Right forelimb (tissue), 1 donor: ENCODE results near the gene PRKG2.

Experiments
- DNase-seq: peaks from one replicate; pipeline ENCODE4 v3.0.0-alpha.2; 2018

Gene PRKG2

DNA sequence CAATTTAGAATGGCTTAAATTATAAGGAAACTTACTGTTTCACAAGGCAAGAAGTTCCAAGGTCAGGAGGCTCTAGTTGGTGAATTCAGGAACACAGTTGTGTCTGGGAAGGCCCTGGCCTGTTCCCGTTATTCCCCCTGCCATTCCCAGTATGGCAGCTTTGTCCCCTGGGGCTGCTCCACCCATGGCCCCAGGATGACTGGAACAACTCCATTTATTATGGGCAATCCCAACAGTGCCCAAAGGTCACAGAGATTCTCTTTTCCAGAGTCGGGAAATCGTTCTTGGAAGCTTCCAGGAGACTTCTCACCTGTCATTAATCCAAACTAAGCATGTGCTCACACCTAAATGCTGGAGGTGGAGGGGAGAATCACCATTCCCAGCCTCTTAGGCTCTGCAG, 2.8 kb upstream of the PRKG2 start:
- DNase-seq: no peak

DNA sequence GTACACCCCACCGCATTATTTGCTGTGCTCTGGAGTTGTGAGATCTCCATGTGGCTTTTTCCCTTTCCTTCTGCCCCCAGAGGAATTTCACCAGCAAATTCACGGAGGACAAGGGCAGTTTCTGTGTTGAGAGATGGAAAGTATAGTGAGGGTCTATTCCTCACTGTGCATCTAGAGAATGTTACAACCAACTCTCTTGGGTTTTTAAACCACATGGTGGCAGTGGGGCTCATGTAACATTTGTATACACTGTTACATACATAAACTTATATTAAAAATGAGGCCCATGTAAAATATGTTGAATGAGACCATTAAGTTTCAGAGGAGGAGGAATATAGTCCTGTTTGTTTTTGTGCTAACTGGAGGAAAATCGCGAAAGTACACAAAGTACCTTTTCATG, 909 bp upstream of the PRKG2 start:
- no peak for DNase-seq

DNA sequence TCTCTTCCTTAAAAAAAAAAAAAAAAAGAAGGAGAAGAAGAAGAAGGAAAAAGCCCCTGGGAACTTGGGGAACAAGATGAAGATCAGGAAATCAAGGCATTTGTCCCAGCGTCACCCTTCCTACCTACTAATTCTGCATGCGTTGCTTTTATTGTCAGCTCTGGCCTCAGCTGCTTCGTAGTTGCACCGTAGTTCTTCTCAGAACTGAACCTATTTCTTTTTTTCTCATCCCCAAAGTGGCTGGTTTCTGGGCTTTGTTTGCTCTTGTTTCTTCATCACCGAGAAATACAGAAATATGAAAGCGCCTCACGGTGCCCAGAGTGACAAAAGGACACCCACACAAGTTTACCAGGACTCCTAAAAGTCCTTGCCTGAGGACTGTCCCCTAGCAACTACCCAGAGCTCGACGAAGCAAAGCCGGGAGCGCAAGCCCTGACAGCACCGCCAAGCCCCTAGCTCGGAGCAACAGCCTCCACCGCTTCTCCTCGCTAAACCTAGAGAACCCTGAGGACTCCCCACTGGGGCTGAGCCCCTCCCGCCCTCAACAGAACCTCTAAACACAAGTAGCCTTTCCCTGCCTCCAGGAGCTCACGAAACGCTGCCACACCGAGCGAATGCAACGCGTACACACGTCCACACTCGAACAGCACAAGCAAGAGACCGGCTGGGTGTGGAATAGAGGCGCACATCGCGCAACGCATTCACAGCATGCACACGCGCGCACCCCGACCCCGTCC, 710 bp downstream of the PRKG2 start:
- peak; percentile 61 for DNase-seq

DNA sequence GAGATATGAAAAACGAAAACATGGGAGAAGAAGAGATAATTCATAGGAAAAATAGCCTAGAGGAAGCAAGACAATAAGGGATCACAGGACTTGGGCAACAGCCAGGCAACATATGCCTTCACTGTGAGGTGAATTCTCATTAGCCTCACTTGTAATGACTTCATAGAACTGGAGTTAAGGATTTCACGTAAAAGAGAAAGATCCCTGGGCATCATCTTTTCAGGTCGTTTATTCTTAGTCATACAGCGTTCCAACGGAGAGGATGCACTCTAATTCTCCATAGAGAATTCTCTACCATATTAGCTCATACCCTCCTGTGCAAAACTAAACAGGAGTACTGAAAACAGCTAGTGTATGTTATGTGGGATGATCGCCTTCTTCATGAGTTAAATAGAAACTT, 1.4 kb downstream of the PRKG2 start:
- no peak for DNase-seq

DNA sequence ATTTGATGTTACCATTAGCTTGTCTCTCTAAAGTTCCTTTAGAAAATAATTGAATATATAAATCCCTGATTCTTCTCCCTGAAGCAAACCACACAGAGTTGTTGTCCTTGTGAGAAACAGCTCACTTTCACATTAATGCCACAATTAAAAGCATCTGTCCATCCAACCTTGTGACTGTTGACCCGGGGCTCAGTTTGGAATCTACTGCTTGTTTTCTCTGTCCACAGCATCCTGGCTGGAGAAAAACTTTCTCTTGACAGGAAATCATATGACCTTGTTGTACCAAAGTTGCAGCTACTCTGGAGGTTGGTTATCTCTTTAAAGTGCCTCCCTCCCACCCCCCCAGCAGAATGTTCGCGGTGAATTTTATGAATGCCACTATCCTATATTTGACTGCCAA, 3.1 kb downstream of the PRKG2 start:
- DNase-seq: no peak

DNA sequence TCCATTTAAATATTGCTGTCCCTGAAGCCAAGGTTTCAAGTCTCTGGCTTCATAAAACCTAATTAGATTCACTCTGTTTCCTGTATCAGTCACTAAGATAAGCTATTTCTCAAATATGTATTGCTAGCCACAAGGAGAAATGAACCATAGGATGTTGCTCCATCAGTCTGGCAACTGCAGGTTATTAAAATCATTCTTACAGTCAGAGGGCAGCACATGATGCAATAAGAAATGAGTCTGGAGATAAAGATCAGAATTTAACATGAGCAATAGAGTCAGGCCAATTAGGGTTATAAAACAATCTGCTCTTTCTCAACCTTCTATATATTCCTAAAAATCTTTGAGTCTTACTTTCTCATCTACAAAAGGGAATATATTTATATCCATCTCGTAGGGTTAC, 7.2 kb downstream of the PRKG2 start:
- no peak for DNase-seq

DNA sequence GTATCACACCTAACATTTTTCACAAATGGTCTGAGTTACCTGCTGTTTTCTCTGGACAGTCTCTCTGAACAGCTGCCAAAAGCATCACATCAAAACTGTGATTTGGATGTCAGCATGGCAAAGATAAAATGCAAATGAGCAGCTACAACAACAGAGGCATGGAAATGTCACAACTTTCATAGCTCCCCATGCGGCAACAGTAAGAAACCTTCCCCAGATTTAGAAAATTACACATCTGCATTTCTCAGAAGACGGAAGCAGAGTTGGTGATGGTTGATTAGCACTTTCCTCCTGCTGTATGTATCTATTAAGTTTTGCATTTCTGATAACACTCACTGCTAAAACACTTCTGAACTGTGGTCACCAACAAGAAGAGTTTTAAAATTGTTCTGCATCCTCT, 9.7 kb downstream of the PRKG2 start:
- no peak for DNase-seq

DNA sequence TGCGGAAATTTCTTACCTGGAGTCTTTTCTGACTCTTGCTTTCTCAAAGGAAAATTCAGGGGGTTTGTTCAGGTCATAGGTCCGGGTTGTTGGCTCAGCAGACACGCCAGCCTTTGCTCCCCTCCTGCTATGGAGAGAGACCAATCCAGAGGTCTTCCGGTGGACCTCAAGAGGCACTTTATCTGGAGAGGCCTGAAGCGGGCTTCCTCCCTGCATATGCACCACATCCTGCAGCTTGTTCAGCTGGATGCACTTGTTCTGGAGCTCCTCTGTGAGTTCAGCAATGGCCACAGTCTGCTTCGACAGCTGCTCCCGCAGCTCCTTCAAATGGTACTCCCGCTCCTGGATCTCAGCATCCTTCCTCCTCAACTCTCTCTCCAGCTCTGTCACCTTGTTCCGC, 10.5 kb downstream of the PRKG2 start:
- no peak for DNase-seq

DNA sequence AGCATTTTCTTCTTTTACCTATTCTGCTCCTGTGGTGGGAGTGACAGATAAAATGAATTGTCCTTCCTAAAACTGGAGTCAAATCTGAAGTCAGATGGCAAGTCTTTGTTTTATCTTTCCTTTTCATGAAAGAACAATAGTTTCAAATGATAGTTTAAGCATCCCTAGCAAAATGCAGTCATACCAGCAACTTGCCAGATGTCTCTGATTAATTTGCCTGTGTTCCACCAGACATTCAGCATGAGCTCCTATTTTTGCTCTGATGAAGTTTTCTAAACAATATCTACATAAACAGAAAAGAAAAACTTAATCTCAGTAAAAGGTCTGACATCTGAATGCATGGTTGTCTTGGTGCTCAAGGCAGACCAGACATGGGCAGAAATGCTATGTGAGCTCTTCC, 15.2 kb downstream of the PRKG2 start:
- no peak for DNase-seq

DNA sequence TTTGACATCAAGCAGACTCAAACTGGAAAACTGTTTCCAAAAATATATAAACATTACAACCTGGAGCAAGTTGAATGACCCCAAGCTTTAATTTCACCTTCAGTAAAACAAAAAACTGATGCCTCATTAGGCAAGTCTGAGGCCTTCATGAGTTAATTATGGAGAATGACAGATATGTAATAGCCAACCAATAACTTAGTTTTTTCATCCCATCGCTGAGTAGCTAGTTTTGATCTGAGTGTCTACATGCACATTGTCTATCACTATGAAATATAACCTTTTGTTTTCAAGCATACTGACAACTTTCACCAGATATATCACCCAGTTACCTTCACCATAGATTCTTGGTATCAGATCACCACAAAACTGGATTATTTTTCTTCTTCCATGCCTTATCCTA, 16.4 kb downstream of the PRKG2 start:
- no peak for DNase-seq

DNA sequence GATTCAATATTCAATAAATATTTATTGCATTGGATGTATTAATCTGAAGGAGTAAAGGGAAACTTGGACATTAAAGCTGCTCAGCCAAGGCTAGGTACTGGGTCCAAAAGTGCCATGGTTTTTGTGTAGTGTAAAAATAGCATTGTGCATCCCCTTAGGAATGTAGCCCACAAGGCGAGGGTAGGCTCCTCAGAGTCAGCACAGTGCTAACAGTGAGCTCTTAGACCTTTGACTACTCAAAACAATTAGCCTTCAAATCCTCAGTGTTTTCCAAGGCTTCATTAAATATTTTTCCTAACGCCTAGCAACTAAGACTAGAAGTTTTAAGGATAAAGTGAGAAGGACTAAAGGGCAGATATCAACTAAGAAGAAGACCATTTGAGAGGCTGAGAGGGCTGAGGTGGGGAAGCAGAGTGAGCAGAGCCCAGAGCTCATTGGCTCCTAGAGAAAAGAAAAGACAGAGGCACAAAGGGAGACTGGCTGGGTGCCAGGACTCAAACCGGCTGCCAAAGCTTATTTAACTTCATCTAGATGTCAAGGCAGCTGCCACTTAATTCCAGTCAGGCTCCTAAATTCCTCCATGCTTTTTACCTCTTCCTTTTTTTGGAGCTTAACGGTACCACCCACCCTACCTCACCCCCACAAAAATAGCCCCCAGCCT, 17.0 kb downstream of the PRKG2 start:
- DNase-seq: no peak

DNA sequence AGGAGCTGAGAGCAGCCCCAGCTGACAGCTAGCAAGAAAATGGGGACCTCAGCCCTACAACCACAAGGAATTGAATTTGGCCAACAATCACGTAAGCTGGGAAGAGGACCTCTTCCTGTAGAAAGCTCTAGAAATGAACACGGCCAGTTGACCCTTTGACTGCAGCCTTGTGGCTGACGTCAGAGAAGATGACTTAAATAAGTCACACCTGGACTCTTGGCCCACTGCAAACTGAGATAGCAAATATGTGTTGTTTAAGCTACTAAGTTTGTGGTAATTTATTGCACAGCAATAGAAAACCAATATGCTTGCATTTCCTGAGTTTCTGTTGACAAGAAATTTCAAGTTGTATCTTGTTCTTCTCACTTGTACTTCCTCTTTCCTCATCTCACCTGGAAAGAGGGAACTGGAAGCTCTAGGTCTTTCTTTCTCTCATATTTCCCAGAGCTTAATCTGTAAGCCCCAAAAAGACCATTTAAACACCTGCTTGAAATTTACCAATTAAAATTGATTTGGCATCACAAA, 18.8 kb downstream of the PRKG2 start:
- DNase-seq: no peak

DNA sequence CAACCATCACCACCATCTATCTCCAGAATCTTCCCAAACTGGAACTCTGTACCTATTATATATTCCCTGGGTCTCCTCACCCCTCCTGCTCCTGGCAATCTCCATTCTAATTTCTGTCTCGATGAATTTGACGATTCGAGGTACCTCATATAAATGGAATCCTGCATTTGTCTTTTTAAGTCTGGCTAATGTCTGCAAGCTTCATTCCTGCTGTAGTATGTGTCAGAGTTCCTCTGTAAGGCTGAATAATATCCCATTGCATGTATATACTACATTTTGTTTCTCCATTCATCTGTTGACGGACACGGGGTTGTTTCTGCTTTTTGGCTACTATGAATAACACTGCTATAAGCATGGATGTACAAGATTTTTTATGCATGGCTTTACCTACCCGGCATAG, 19.5 kb downstream of the PRKG2 start:
- no peak for DNase-seq

DNA sequence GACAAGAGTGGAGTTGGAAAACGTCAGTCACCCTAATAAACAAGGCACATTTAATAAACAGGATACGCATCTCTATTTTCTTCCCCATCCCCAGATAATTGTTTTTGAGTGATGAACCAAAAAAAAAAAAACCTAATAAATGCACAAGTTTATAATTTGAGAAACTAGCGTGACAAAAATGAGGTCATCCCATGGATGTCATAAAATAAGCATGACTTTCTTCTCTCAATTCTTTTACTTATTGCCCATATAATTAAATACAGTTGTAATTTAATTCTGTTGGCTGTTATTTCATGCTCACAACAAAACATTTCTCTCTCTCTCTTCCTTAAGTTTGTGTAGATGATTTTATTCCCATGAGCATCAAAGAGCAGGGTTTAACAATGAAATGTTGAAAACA, 20.7 kb downstream of the PRKG2 start:
- DNase-seq: no peak

DNA sequence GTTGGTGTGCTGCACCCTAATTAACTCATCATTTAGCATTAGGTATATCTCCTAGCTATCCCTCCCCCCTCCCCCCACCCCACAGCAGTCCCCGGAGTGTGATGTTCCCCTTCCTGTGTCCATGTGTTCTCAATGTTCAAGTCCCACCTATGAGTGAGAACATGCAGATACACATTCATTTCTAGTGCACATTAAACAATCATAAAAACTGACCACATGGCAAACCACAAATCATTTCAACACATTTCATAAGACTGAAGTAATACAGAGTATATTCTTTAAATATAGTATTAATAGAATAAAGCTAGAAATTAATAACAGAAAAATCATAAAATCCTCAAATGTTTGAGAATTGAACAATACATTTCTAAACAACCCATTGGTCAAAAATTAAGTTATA, 34.1 kb downstream of the PRKG2 start:
- DNase-seq: no peak

DNA sequence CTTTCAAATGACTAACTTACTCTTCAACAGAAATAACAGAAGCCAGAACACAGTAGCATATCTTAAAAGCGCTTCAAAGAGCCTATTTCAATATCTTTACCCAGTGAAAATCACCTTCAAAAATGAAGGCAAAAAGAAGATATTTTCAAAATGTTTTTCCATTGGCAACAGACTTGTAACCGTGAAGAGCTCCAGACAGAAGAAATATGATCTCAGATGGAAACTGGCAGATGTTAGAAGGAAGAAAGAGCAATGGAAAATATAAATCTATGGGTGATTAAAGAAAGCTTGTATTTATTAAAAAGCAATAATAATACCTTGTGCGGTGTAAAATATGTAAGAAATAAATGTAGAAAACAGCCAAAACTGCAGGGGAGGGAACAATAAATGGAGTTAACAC, 35.7 kb downstream of the PRKG2 start:
- no peak for DNase-seq

DNA sequence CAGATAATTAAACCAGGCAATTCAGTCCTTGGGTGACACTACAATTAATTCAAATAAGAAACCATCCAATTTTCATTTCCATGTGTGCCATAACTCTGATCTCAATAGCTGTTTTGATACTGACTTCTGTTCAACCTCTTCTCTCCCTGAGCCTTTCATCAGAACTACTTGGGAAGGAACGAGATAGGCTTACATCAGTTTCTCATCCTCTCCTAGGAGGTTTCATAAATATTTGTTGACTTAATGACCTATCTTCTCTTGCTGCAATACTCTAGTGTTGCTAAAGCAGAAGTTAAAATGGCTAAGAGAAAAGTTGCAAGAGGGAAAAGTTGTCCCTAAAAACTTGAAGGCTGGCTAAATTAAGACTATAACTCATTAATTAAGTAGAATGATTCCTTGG, 41.8 kb downstream of the PRKG2 start:
- DNase-seq: no peak

DNA sequence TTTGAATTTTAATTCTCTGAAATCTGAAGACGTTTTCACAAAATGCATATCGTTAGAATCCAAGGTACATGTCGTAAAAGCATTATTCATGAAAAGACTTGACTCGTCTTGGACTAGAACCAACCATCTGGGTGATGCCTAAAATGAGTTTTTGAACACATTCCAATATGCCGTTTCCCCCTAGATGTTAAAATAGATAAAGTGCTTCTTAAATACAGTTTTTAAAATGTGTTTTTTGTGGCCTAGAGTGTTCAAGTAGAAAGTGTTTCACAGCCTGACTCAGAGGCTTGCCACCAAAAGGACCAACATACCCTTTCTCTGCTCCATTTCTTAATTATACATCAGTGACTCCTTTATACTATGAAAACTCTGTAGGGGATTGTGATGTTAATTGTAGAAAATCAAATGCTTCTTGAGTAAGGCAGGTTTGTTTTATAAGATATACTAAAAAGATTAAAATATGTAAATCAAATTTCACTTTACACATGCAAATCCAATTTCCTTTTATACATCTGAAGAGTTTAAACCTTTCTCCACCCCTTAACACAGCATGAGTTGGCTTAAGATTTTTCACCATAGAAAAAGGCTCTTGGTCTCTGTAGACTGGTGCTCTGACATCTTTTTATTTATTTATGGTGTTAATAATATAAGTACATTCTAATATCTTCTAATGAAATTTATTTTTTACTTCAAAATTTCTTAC, 48.4 kb downstream of the PRKG2 start:
- DNase-seq: no peak

DNA sequence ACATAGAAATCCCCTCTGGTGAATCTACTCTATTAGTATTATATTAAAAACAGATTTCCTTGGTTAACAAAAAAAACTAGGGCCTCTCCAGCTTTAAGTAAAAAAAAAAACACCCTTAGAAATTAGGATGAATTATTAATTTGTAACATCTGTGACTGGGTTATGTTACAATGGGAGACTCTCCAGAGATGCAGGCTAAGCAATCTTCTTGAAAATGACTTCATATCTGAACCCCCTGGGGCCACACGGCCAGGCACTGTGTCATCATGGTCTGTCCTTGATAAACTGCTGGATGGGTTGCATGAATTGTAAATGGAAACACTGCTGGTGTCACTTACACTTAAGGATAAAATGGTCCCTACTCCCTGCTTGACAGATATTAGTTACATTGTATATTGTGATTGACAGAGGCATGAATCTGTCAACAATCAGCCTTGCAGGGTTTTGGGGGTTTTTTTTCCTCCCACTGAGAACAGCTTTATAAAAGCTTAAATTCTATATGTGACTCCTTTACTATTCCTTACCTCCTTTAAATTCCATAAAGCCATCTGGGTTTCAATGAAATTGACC, 49.1 kb downstream of the PRKG2 start:
- peak; percentile 50 for DNase-seq

DNA sequence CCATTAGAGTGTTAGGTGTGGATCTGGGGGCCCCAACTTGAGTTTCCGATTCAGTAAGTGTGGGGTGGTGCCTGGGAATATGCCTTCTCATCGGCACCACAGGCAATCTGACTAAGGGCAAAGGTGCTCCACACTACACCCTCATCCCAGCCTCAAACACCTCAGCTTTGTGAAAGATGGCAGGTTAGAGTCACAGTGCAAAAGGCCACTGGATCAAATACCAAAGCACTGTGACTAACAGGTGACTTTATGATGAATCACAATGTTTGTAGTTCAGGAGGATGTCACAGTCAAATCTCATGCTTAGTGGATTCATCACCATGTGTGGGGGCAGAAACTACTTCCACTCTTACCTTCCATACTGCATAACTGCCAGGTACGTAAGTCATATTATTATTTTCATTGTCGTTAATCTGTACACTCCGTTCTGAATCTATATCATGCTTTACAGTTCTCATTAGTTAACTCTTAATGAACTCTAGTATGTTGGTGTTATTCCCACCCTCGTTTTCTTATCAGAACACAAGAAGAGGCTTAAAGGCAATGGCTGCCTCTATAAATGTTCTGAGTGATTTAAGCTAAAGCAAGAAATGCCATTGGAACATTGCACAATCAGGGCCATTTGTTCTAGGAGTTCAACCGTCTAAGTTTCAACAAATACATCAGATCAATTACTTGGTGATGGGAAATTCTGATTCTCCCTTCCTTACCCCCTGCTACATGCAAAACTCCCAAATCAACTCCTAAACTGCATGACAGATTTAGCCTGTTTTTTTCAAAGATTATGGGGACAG, 50.2 kb downstream of the PRKG2 start:
- DNase-seq: no peak

DNA sequence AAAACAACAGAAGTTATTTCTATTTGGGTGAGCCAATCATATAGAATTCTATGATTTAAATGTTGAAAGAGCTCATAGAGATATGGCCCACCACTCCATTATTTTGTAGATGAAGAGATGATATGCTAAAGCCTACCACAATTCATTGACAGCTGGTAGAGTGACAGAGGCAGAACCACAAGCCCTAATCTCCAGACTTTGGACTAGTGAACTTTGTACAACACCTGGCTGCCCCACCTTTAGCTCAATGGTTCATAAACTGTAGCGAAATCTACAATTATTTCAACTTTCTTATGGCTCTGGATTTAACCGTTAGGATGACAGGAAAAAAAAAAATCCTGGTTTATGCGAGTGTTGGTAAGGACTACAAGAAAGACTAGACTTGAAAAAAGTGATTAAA, 50.9 kb downstream of the PRKG2 start:
- no peak for DNase-seq

DNA sequence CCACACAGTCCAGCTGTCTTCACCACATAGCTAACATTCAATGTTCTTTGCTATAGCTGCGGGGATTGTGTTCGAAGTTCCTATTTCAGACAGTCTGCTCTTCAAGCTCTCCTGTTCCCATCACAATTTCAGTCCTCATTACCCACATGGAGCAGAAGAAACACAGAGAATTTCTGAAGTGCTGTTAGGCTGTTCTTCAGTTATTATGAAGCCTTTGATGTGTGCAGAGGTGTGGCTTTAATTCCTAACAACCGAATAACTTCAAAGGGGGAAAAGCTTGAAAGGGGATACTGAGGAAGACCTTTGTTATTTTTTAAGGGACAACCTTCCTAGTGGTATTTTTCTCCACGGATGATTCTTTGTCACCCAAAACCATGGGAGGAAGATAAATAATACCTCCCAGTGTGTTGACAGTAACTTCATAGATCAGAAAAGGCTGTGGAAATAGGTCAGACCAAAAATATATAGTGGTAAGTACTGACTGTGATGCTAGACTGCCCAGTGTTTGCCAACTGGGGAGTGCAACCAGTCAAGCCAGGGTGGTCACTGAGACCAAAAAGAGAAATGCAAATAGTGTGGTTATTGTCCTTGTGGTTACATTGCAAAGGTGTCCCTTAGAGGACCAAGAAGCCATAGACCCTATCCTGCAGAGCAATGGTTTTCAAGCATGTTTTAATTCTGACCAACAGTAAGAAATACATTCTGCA, 52.1 kb downstream of the PRKG2 start:
- no peak for DNase-seq
